Vagina (tissue), 2 donors: Measurements from ENCODE around the gene PHTF1. TPM values are rescaled to one million over a fixed set of nuclear protein-coding genes. Genes with fewer than 3 reads are reported as not detected.

Experiments
- DNase-seq, 2 donors: peaks; one replicate each; pipeline ENCODE4 v3.0.0-alpha.2; 2017; ENCODE audit errors: extremely low spot score in 2 of 2
- H3K27ac ChIP-seq: fragments of 200-600 bp; sonication (generic); one replicate; pipeline ENCODE4 v1.5.1; 2019
- H3K27me3 ChIP-seq: fragments of 200-600 bp; sonication (generic); one replicate; pipeline ENCODE4 v1.5.1; 2019
- H3K36me3 ChIP-seq, 2 donors: fragments of 200-600 bp; sonication (generic); one replicate each; pipeline ENCODE4 v1.5.1; 2017 to 2019
- H3K4me1 ChIP-seq: fragments of 200-600 bp; sonication (generic); one replicate; pipeline ENCODE4 v1.5.1; 2019
- H3K4me3 ChIP-seq, 2 donors: fragments of 200-600 bp; sonication (generic); 1 replicate in 1 of 2; 2 replicates in 1 of 2; pipeline ENCODE4 v1.5.1; 2016 to 2019
- H3K9me3 ChIP-seq: fragments of 200-600 bp; sonication (generic); one replicate; pipeline ENCODE4 v1.5.1; 2019
- CTCF ChIP-seq, 3 experiments: fragments of 450-650 bp in 2 of 3; fragments of 200-600 bp in 1 of 3; sonication (generic) in 1 of 3; IDR thresholded peaks; one replicate each; pipeline ENCODE4 v1.5.1; 2017 to 2019; ENCODE audit warnings: antibody characterized with exemption in 3 of 3, mild to moderate bottlenecking in 2 of 3, moderate library complexity in 2 of 3
- POLR2A ChIP-seq, 2 donors: fragments of 450-650 bp; IDR thresholded peaks; one replicate each; pipeline ENCODE4 v1.6.1; 2017; ENCODE audit warnings: antibody characterized with exemption in 2 of 2, mild to moderate bottlenecking in 2 of 2, moderate library complexity in 2 of 2
- POLR2AphosphoS5 ChIP-seq, 2 donors: sonication (generic); formaldehyde crosslinking; IDR thresholded peaks; one replicate each; pipeline ENCODE4 v1.9.0; 2017; ENCODE audit warnings: antibody characterized with exemption in 2 of 2, mild to moderate bottlenecking in 2 of 2, low read depth in 1 of 2; ENCODE audit not compliant: insufficient read depth in 1 of 2
- intact Hi-C: fragments of 100-400 bp; cut with DNase I; formaldehyde crosslinking; loops from one replicate; pipeline ENCODE4 v1.15.1; 2023
- total RNA-seq: library from RNA; depleted of rRNA; stranded (reverse); fragments of >200 nt; gene quantifications from one replicate; pipeline ENCODE4 v1.2.3, GENCODE V29; 2016

PHTF1 gene
- total RNA-seq, 1 donor from 2014 or later: 4.7 TPM

GRCh38 chr1:113751114-113751513, 8.2 kb downstream of the PHTF1 start:
- intact Hi-C loops: no loop called here

DNA sequence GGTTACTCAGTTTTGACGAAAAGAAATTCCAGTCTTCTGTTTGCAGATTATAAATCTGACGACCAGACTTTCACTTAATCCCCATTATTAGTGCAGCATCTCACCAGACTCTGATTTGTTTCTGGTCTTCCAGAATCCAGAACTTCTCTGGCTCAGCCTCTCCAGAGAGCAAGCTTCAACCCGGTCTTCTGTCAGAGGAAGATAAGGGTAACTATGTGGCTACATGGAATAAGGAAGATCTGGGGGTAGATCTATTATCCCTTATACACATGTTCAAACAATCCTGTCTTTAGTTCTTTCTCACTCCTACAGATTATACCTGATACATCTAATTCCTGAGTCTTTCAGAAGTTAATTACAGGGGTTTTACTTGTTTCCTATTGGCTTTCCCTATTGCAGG, 9.9 kb downstream of the PHTF1 start:
- H3K36me3 ChIP-seq: no peaks in the 10 kb centered on the region
- no peak overlapping the region for H3K27ac ChIP-seq
- TF ChIP-seq POLR2AphosphoS5 (IDR thresholded peaks at IDR 0.05; ENCODE audit: insufficient read depth in 1 of 2, low read depth in 1 of 2): no peak
- TF ChIP-seq POLR2A (IDR thresholded peaks at IDR 0.05): no peak
- no peak for TF ChIP-seq CTCF (IDR thresholded peaks at IDR 0.05)
- no peak overlapping the region for H3K4me3 ChIP-seq
- no peaks in the 10 kb centered on the region for H3K4me1 ChIP-seq
- H3K9me3 ChIP-seq: no peaks in the 10 kb centered on the region
- no peak for DNase-seq
- no peaks in the 10 kb centered on the region for H3K27me3 ChIP-seq
- intact Hi-C loops: no loop called here

More at GRCh38 chr1:113751114-113751513, 8.2 kb downstream of the PHTF1 start:
- H3K9me3 ChIP-seq: no peaks in the 10 kb centered on the region
- H3K27me3 ChIP-seq: no peaks in the 10 kb centered on the region
- no peak overlapping the region for H3K27ac ChIP-seq
- H3K4me1 ChIP-seq: no peaks in the 10 kb centered on the region
- TF ChIP-seq POLR2A (IDR thresholded peaks at IDR 0.05): no peak
- no peak for TF ChIP-seq POLR2AphosphoS5 (IDR thresholded peaks at IDR 0.05; ENCODE audit: insufficient read depth in 1 of 2, low read depth in 1 of 2)
- TF ChIP-seq CTCF (IDR thresholded peaks at IDR 0.05): no peak
- DNase-seq: no peak
- no peaks in the 10 kb centered on the region for H3K36me3 ChIP-seq
- no peak overlapping the region for H3K4me3 ChIP-seq

- no peak overlapping the region for H3K4me3 ChIP-seq
- H3K4me1 ChIP-seq: no peaks in the 10 kb centered on the region
- intact Hi-C loops: no loop called here
- no peaks in the 10 kb centered on the region for H3K27me3 ChIP-seq
- no peak for TF ChIP-seq POLR2AphosphoS5 (IDR thresholded peaks at IDR 0.05; ENCODE audit: insufficient read depth in 1 of 2, low read depth in 1 of 2)
- TF ChIP-seq POLR2A (IDR thresholded peaks at IDR 0.05): no peak
- no peak for TF ChIP-seq CTCF (IDR thresholded peaks at IDR 0.05)
- DNase-seq: no peak
- H3K27ac ChIP-seq: no peak overlapping the region
- no peaks in the 10 kb centered on the region for H3K36me3 ChIP-seq
- H3K9me3 ChIP-seq: no peaks in the 10 kb centered on the region
Observed at GRCh38 chr1:113747376-113747775, 11.9 kb downstream of the PHTF1 start.

DNA sequence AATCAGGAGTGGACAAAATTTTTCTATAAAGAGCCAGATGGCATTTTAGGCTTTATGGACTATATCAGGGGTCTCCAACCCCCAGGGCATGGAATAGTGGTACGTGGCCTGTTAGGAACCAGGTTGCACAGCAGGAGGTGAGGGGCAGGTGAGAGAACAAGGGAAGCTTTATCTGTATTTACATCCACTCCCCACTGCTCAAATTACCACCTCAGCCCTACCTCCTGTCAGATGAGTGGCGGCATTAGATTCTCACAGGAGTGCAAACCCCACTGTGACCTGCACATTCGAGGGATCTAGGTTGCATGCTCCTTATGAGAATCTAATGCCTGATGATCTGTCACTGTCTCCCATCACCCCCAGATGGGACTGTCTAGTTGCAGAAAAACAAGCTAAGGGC, 13.9 kb downstream of the PHTF1 start:
- TF ChIP-seq POLR2AphosphoS5 (IDR thresholded peaks at IDR 0.05; ENCODE audit: insufficient read depth in 1 of 2, low read depth in 1 of 2) (no peak), POLR2A (IDR thresholded peaks at IDR 0.05) (no peak), CTCF (IDR thresholded peaks at IDR 0.05) (no peak)
- Histone ChIP-seq H3K4me1 (no peaks in the 10 kb centered on the region), H3K27ac (no peak overlapping the region), H3K36me3 (no peaks in the 10 kb centered on the region), H3K27me3 (no peaks in the 10 kb centered on the region), H3K4me3 (no peak overlapping the region), H3K9me3 (no peaks in the 10 kb centered on the region)
- DNase-seq: no peak
- intact Hi-C loops: no loop called here

DNA sequence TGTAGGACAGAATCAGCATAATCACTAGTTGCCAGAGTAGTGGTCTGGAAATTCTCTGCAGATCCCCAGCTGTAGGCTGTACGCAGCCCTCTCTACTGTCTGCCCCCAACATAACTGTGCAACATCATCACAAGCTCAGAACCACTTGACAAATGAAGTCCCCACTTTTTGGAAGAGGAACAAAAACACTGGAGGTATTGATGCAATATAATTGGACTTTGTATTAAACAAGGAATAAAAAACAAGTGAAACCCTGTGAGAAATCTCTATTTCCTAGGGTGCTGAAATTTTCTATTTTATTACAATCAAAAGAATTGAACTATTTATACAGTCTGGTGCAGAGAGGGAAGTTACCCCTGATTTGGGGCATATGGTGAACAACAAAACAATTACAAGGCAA, 15.2 kb downstream of the PHTF1 start:
- TF ChIP-seq CTCF (IDR thresholded peaks at IDR 0.05): no peak
- TF ChIP-seq POLR2AphosphoS5 (IDR thresholded peaks at IDR 0.05; ENCODE audit: insufficient read depth in 1 of 2, low read depth in 1 of 2): no peak
- TF ChIP-seq POLR2A (IDR thresholded peaks at IDR 0.05): no peak
- Histone ChIP-seq H3K9me3 (no peaks in the 10 kb centered on the region), H3K27me3 (no peaks in the 10 kb centered on the region), H3K4me3 (no peak overlapping the region), H3K36me3 (no peaks in the 10 kb centered on the region), H3K4me1 (no peaks in the 10 kb centered on the region), H3K27ac (no peak overlapping the region)
- intact Hi-C loops: no loop called here
- DNase-seq: no peak
